Naive thymus-derived CD4-positive, alpha-beta T cell (primary cell): ENCODE results near the gene APBA2. TPM values are rescaled to one million over a fixed set of nuclear protein-coding genes. Genes with fewer than 3 reads are reported as not detected.

ENCODE experiments used
- ATAC-seq: fragments of 150-1000 bp; cut with Tn5 transposase; 2 replicates; pipeline ENCODE4 v1.10.0; 2021; ENCODE audit warnings: mild to moderate bottlenecking, moderate library complexity
- CTCF ChIA-PET: fragments of 350-600 bp; sonication (Branson Sonifier 250); formaldehyde crosslinking; loops from one replicate; lab custom pipeline; 2021; ENCODE audit warnings: antibody characterized with exemption; lab: Charles Lee
- POLR2A ChIA-PET: fragments of 350-600 bp; sonication (Branson Sonifier 250); formaldehyde crosslinking; loops from one replicate; lab custom pipeline; 2021; ENCODE audit warnings: antibody characterized with exemption, inconsistent platforms; lab: Charles Lee
- DNase-seq, 9 donors: peaks; one replicate each; pipeline versions ENCODE4 v3.0.0 to v3.0.0-alpha.2; 2020 to 2022; ENCODE audit warnings: mixed read lengths in 1 of 9
- H3K27ac ChIP-seq: one replicate; pipeline ENCODE4 v1.7.0; 2013; ENCODE audit warnings: mild to moderate bottlenecking, low read depth, low read length, moderate library complexity
- H3K27me3 ChIP-seq, 2 donors: one replicate each; pipeline ENCODE4 v1.7.0; 2013; ENCODE audit warnings: low read length in 2 of 2, mild to moderate bottlenecking in 2 of 2, moderate library complexity in 2 of 2; ENCODE audit not compliant: control insufficient read depth in 2 of 2, insufficient read depth in 2 of 2
- H3K36me3 ChIP-seq, 3 experiments: 1 replicate in 2 of 3; 2 replicates in 1 of 3; pipeline ENCODE4 v1.7.0; 2013; ENCODE audit warnings: low read length in 3 of 3, mild to moderate bottlenecking in 3 of 3, moderate library complexity in 1 of 3; ENCODE audit not compliant: insufficient read depth in 3 of 3, control insufficient read depth in 2 of 3
- H3K4me1 ChIP-seq, 2 donors: one replicate each; pipeline ENCODE4 v1.7.0; 2013; ENCODE audit warnings: low read length in 2 of 2, mild to moderate bottlenecking in 2 of 2, moderate library complexity in 1 of 2; ENCODE audit not compliant: control insufficient read depth in 2 of 2, insufficient read depth in 2 of 2
- H3K4me3 ChIP-seq: 2 replicates; pipeline ENCODE4 v1.7.0; 2013; ENCODE audit warnings: mild to moderate bottlenecking, low read length
- H3K9me3 ChIP-seq, 3 experiments: 1 replicate in 2 of 3; 2 replicates in 1 of 3; pipeline ENCODE4 v1.7.0; 2013; ENCODE audit warnings: low read length in 3 of 3; ENCODE audit not compliant: control insufficient read depth in 2 of 3
- H3K27ac Mint-ChIP-seq, 9 donors: one replicate each; pipeline ENCODE4 v1.8.0; 2020 to 2022; ENCODE audit warnings: mixed read lengths in 9 of 9, mild to moderate bottlenecking in 8 of 9, moderate library complexity in 5 of 9, inconsistent platforms in 2 of 9
- H3K27me3 Mint-ChIP-seq, 5 donors: one replicate each; pipeline ENCODE4 v1.8.0; 2021 to 2022; ENCODE audit warnings: mixed read lengths in 5 of 5, mild to moderate bottlenecking in 1 of 5
- H3K36me3 Mint-ChIP-seq, 5 donors: one replicate each; pipeline ENCODE4 v1.8.0; 2020 to 2022; ENCODE audit warnings: mixed read lengths in 5 of 5, mild to moderate bottlenecking in 3 of 5, inconsistent platforms in 1 of 5
- H3K4me1 Mint-ChIP-seq, 7 donors: one replicate each; pipeline ENCODE4 v1.8.0; 2020 to 2022; ENCODE audit warnings: mixed read lengths in 7 of 7, mild to moderate bottlenecking in 3 of 7, inconsistent platforms in 1 of 7
- H3K4me3 Mint-ChIP-seq, 10 donors: one replicate each; pipeline ENCODE4 v1.8.0; 2020 to 2022; ENCODE audit warnings: mild to moderate bottlenecking in 10 of 10, mixed read lengths in 10 of 10, moderate library complexity in 6 of 10, inconsistent platforms in 2 of 10
- H3K9me3 Mint-ChIP-seq, 11 donors: one replicate each; pipeline ENCODE4 v1.8.0; 2020 to 2022; ENCODE audit warnings: mixed read lengths in 11 of 11, mild to moderate bottlenecking in 4 of 11, inconsistent platforms in 1 of 11, moderate library complexity in 1 of 11
- intact Hi-C, 2 donors: fragments of 100-400 bp; cut with micrococcal nuclease; formaldehyde crosslinking; loops; one replicate each; pipeline ENCODE4 v1.15.1; 2023
- polyA plus RNA-seq, 2 donors: library from polyadenylated mRNA; unstranded; fragments of 300-500 nt; fragmentation: Illumina TruSeq; gene quantifications; one replicate each; pipeline ENCODE4 v1.2.3, GENCODE V29; 2021
- total RNA-seq, 6 experiments: library from RNA in 5 of 6; stranded (reverse) in 5 of 6; gene quantifications; 1 replicate in 5 of 6; 2 replicates in 1 of 6; pipeline ENCODE4 v1.2.3 and lab custom pipeline; 2021 to 2026

The APBA2 gene
- total and polyA plus RNA-seq, 7 experiments from 2014 or later, result 7.7 to 139 (median 110) TPM

DNA sequence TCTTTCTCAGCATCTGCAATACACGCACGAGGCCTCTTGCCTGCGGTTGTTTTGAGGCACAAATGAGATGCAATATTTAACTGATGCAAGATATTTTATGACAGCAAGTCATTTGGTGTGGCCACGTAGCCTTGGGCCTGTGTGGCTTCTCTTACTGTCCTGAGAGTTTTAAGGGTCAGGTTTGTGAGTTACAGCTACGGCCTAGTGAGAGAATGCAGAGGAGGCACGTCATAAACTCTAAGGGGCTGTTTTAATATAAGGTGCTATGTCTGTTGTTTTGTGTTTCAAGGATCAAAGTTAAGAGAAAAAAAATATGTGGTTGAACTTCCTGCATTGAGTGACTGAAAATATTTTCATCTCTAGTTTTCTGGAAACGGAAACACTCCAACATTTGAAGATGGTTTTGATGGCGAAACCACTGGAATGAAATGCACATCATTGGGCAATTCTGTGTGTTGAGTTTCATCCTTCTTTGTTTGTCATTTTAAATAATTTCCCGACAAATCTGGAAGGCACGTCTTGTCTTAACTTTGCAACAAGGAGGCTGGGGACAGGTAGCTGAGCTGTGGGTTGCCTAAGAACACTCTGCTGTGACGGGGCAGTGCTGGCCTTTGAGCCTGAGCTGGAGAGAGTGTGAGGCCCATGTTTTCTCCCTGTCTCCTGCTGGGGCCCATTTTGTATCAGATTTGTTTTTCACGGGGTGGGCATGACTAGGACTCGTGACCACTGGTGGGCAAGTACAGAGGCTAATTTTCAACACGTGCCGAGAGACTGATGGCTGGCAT is 5.1 kb downstream of the APBA2 start:
- DNase-seq (peak in 7 of 9 donors; percentile 47 to 83 (median 81)), ATAC-seq (peak; percentile 78)
- H3K9me3 ChIP-seq, result no peaks in the 10 kb centered on the region
- H3K27ac Mint-ChIP-seq, result peak overlapping the region; percentile 89 to 100 (median 98)
- intact Hi-C loops, result loop anchor here in 1 of 2 donors (1.0 to 2.0 kb wide), 4 partner anchors 14 to 58 kb away; no protein-coding TSS in a partner anchor
- peaks cover 0 to 5% (median 0%) of the 10 kb centered on the region in 3 experiments for H3K36me3 ChIP-seq
- H3K4me1 Mint-ChIP-seq, result peaks cover 46 to 84% (median 76%) of the 10 kb centered on the region in 7 donors
- H3K27me3 Mint-ChIP-seq, result peaks cover 0 to 25% (median 0%) of the 10 kb centered on the region in 5 donors
- ChIA-PET CTCF (interaction anchor here (0.6 to 1.5 kb wide), 7 partner anchors 10 to 242 kb away, joined by 3 to 4 read pairs (median 4); no protein-coding TSS in a partner anchor), POLR2A (interaction anchor here (0.7 to 2.5 kb wide), 8 partner anchors 11 to 57 kb away, joined by 3 to 12 read pairs (median 5); no protein-coding TSS in a partner anchor)
- H3K4me1 ChIP-seq, result peaks cover 12 to 54% of the 10 kb centered on the region in 2 donors
- no peaks in the 10 kb centered on the region for H3K9me3 Mint-ChIP-seq
- H3K27ac ChIP-seq, result peak overlapping the region; percentile 79
- H3K4me3 Mint-ChIP-seq, result peak overlapping the region; percentile 62 to 92 (median 84)
- H3K4me3 ChIP-seq, result peak overlapping the region; percentile 33
- peaks cover 0 to 13% (median 4%) of the 10 kb centered on the region in 5 donors for H3K36me3 Mint-ChIP-seq
- H3K27me3 ChIP-seq, result no peaks in the 10 kb centered on the region

DNA sequence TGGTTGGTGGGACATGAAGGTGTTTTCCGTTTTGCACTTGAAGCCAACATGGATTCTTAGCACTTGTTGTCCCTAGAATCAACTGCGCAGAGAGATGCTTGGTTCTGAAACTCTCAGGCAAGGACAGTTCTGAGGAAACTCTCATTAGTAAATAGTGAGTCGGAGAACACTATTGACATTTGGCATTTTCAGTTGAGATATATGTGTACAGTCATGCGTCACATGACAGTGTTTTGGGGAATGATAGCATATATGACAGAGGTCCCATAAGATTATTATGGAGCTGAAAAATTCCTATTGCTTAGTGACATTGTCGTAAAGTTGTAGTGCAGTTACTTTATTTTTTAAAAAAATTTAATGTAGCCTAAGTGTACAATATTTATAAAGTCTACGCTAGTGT is 5.8 kb downstream of the APBA2 start:
- Mint-ChIP-seq H3K27me3 (peaks cover 0 to 25% (median 0%) of the 10 kb centered on the region in 5 donors), H3K4me3 (peak overlapping the region; percentile 1 to 92 (median 84)), H3K9me3 (no peaks in the 10 kb centered on the region), H3K4me1 (peaks cover 46 to 91% (median 77%) of the 10 kb centered on the region in 7 donors), H3K27ac (peak overlapping the region; percentile 89 to 100 (median 98)), H3K36me3 (peaks cover 0 to 13% (median 4%) of the 10 kb centered on the region in 5 donors)
- no peaks in the 10 kb centered on the region for H3K27me3 ChIP-seq
- H3K36me3 ChIP-seq, result peaks cover 0 to 4% (median 0%) of the 10 kb centered on the region in 3 experiments
- CTCF ChIA-PET, result interaction anchor here (0.6 to 1.5 kb wide), 5 partner anchors 13 to 241 kb away, joined by 3 to 4 read pairs (median 4); no protein-coding TSS in a partner anchor
- ATAC-seq (no peak), DNase-seq (no peak)
- intact Hi-C loops, result loop anchor here in 1 of 2 donors (2.0 kb wide), 3 partner anchors 15 to 57 kb away; no protein-coding TSS in a partner anchor
- H3K9me3 ChIP-seq, result no peaks in the 10 kb centered on the region
- peak overlapping the region; percentile 33 for H3K4me3 ChIP-seq
- no peak overlapping the region for H3K27ac ChIP-seq
- POLR2A ChIA-PET, result interaction anchor here (0.7 to 2.5 kb wide), 5 partner anchors 11 to 56 kb away, joined by 3 to 12 read pairs (median 4); no protein-coding TSS in a partner anchor
- peaks cover 12 to 54% of the 10 kb centered on the region in 2 donors for H3K4me1 ChIP-seq

DNA sequence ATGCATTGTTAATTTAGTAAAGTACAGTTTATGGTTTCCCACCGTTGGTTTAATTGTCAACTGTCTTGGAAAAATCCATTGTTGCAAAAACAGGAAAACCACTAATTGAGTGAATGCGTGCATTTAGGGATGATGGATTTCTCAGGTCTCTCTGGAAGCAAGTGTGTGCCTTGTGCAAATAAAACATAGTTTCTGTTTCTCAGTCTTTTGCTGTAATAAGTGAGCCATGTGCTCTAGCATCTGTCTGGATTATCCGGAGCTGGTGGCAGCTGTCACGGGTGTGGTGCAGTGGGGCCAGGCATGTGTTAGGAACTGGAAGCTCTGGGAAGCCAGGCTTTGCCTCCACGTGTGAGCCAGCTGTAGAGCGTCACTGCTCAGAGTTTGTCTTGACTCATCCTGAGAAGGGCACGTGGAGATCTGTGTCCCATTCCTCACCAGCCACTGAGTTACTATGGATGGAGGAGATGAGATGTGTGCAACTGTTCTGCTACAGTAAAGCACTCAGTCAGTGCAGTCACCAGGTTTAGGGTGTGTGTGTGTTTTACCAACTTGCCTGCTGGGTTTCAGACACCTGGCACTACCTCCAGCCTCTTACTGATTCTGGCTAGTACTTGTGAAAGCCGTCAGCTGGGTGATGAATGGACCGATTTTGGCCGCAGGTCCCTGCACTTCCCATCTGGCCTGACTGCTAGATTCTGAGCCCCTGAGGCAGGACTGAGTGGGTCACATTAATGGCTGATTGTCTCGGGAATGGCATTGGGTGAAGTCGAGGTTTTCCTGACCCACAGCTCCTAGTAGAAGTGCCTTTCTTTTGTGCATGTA is 7.2 kb downstream of the APBA2 start:
- H3K36me3 ChIP-seq, result no peaks in the 10 kb centered on the region
- peaks cover 9 to 47% of the 10 kb centered on the region in 2 donors for H3K4me1 ChIP-seq
- DNase-seq, result no peak
- H3K4me3 Mint-ChIP-seq, result peak overlapping the region in 8 of 10 donors; percentile 12 to 88 (median 50)
- no peak for ATAC-seq
- intact Hi-C loops, result no loop called here
- peaks cover 0 to 14% (median 0%) of the 10 kb centered on the region in 5 donors for H3K27me3 Mint-ChIP-seq
- H3K36me3 Mint-ChIP-seq, result peaks cover 0 to 24% (median 7%) of the 10 kb centered on the region in 5 donors
- peak overlapping the region in 8 of 9 donors; percentile 33 to 100 (median 66) for H3K27ac Mint-ChIP-seq
- no peaks in the 10 kb centered on the region for H3K27me3 ChIP-seq
- peaks cover 39 to 93% (median 79%) of the 10 kb centered on the region in 7 donors for H3K4me1 Mint-ChIP-seq
- H3K27ac ChIP-seq, result no peak overlapping the region
- H3K9me3 ChIP-seq, result no peaks in the 10 kb centered on the region
- CTCF ChIA-PET, result no interaction called here
- POLR2A ChIA-PET, result interaction anchor here (1.9 kb wide), 1 partner anchor 12 kb away, joined by 4 read pairs; no protein-coding TSS in a partner anchor
- no peak overlapping the region for H3K4me3 ChIP-seq
- no peaks in the 10 kb centered on the region for H3K9me3 Mint-ChIP-seq

GRCh38 chr15:28894631-28895030 is 8.9 kb downstream of the APBA2 start:
- intact Hi-C loops, result no loop called here
- no peaks in the 10 kb centered on the region for H3K9me3 ChIP-seq
- H3K36me3 Mint-ChIP-seq, result peaks cover 0 to 24% (median 9%) of the 10 kb centered on the region in 5 donors
- H3K4me1 Mint-ChIP-seq, result peaks cover 29 to 93% (median 79%) of the 10 kb centered on the region in 7 donors
- ChIA-PET CTCF (interaction anchor here (1.5 kb wide), 1 partner anchor 81 kb away, joined by 5 read pairs; no protein-coding TSS in a partner anchor), POLR2A (interaction anchor here (1.5 to 1.9 kb wide), 2 partner anchors 11 to 14 kb away, joined by 3 to 4 read pairs; no protein-coding TSS in a partner anchor)
- no peaks in the 10 kb centered on the region for H3K36me3 ChIP-seq
- peak overlapping the region in 6 of 9 donors; percentile 27 to 100 (median 61) for H3K27ac Mint-ChIP-seq
- no peaks in the 10 kb centered on the region for H3K9me3 Mint-ChIP-seq
- H3K27ac ChIP-seq, result no peak overlapping the region
- peak overlapping the region in 2 of 10 donors; percentile 7 to 78 for H3K4me3 Mint-ChIP-seq
- no peak overlapping the region for H3K4me3 ChIP-seq
- no peak for ATAC-seq
- no peak for DNase-seq
- H3K27me3 ChIP-seq, result no peaks in the 10 kb centered on the region
- peaks cover 9 to 30% of the 10 kb centered on the region in 2 donors for H3K4me1 ChIP-seq
- peaks cover 0 to 5% (median 0%) of the 10 kb centered on the region in 5 donors for H3K27me3 Mint-ChIP-seq

DNA sequence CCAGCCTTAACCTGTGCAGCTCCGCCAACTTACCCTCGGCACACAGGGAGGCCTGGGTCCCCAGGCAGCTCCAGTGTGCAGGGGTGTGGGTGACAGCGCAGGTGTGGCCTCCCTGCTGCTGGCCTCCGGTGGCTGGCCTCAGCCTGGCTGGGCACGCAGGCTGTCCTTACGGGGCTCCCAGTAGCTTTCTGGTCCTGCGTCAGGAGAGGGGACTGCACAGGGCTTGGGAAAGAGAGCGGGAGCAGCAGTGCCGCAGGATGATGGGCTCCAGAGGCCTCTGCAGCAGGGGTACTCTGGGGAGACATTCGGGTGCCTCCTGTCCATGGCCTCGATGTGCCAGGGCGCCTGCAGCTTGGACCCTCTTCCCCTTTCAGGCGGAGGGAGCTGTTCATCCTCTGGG is 9.4 kb downstream of the APBA2 start:
- H3K36me3 Mint-ChIP-seq, result peaks cover 0 to 24% (median 9%) of the 10 kb centered on the region in 5 donors
- H3K4me1 Mint-ChIP-seq, result peaks cover 24 to 93% (median 79%) of the 10 kb centered on the region in 7 donors
- H3K9me3 ChIP-seq, result no peaks in the 10 kb centered on the region
- ChIA-PET CTCF (interaction anchor here (1.5 kb wide), 1 partner anchor 80 kb away, joined by 5 read pairs; no protein-coding TSS in a partner anchor), POLR2A (interaction anchor here (1.5 kb wide), 1 partner anchor 10 kb away, joined by 3 read pairs; no protein-coding TSS in a partner anchor)
- no peak overlapping the region for H3K4me3 Mint-ChIP-seq
- H3K4me3 ChIP-seq, result no peak overlapping the region
- DNase-seq (no peak), ATAC-seq (no peak)
- H3K9me3 Mint-ChIP-seq, result no peaks in the 10 kb centered on the region
- H3K36me3 ChIP-seq, result no peaks in the 10 kb centered on the region
- intact Hi-C loops, result no loop called here
- H3K4me1 ChIP-seq, result peaks cover 7 to 25% of the 10 kb centered on the region in 2 donors
- peaks cover 0 to 4% (median 0%) of the 10 kb centered on the region in 5 donors for H3K27me3 Mint-ChIP-seq
- no peak overlapping the region for H3K27ac ChIP-seq
- H3K27ac Mint-ChIP-seq, result peak overlapping the region in 1 of 9 donors; percentile 100
- no peaks in the 10 kb centered on the region for H3K27me3 ChIP-seq
